AG09319 (cell line): ENCODE measurements around the gene CHCHD6.

ENCODE experiments used
- DNase-seq: peaks from one replicate; pipeline ENCODE4 v3.0.0-alpha.2; 2010; ENCODE audit warnings: low read depth; ENCODE audit errors: extremely low read depth
- CTCF ChIP-seq: IDR thresholded peaks from 2 replicates; pipeline ENCODE4 v1.5.1; 2011; ENCODE audit warnings: low read depth, mild to moderate bottlenecking, inconsistent platforms, low read length, moderate library complexity

CHCHD6 gene

GRCh38 chr3:127008236-127008635, 304.2 kb downstream of the CHCHD6 start:
- no peak for TF ChIP-seq CTCF

GRCh38 chr3:127009531-127009930, 305.5 kb downstream of the CHCHD6 start:
- TF ChIP-seq CTCF: no peak
- no peak for DNase-seq

More at GRCh38 chr3:127008236-127008635, 304.2 kb downstream of the CHCHD6 start:
- DNase-seq: no peak
